ENCODE measurements around the gene RNASE11. TPM values are rescaled to one million over a fixed set of nuclear protein-coding genes. Genes with fewer than 3 reads are reported as not detected.

RNASE11 gene
- total RNA-seq, 4 donors from 2014 or later: not detected

GRCh38 chr14:20618271-20618749 is 30.5 kb upstream of the RNASE11 start:
- intact Hi-C loops (cut with DNase I): no loop called here
- H3K4me1 ChIP-seq: no peaks in the 10 kb centered on the region
- TF ChIP-seq CTCF (IDR thresholded peaks at IDR 0.05) (no peak), POLR2A (IDR thresholded peaks at IDR 0.05) (no peak)
- no peak overlapping the region for H3K27ac ChIP-seq
- no peak for DNase-seq
- no peaks in the 10 kb centered on the region for H3K36me3 ChIP-seq
- WGBS, 2 donors: 64 to 68% methylated on average over 4 of the region's 4 CpGs
- H3K9me3 ChIP-seq: no peaks in the 10 kb centered on the region
- no peak overlapping the region for H3K4me3 ChIP-seq (replicated peaks in 1 of 3)
- H3K27me3 ChIP-seq: no peaks in the 10 kb centered on the region

GRCh38 chr14:20617138-20618003 is 29.6 kb upstream of the RNASE11 start:
- Histone ChIP-seq H3K27ac (no peak overlapping the region), H3K4me1 (no peaks in the 10 kb centered on the region), H3K9me3 (no peaks in the 10 kb centered on the region), H3K4me3 (replicated peaks in 1 of 3) (no peak overlapping the region), H3K36me3 (no peaks in the 10 kb centered on the region), H3K27me3 (no peaks in the 10 kb centered on the region)
- DNase-seq: no peak
- intact Hi-C loops (cut with DNase I): no loop called here
- TF ChIP-seq CTCF (IDR thresholded peaks at IDR 0.05) (no peak), POLR2A (IDR thresholded peaks at IDR 0.05) (no peak)
- 79 to 80% methylated on average over 12 of the region's 12 CpGs for WGBS, 2 donors

- H3K27ac ChIP-seq: no peak overlapping the region
- no peak for DNase-seq
- no peaks in the 10 kb centered on the region for H3K9me3 ChIP-seq
- no peaks in the 10 kb centered on the region for H3K4me1 ChIP-seq
- WGBS, 2 donors: 90 to 95% methylated on average over 5 of the region's 5 CpGs
- no peak for TF ChIP-seq CTCF (IDR thresholded peaks at IDR 0.05)
- no peak for TF ChIP-seq POLR2A (IDR thresholded peaks at IDR 0.05)
- H3K27me3 ChIP-seq: no peaks in the 10 kb centered on the region
- no peak overlapping the region for H3K4me3 ChIP-seq (replicated peaks in 1 of 3)
- H3K36me3 ChIP-seq: no peaks in the 10 kb centered on the region
- intact Hi-C loops (cut with DNase I): no loop called here
Measured at GRCh38 chr14:20615996-20616395, 28.2 kb upstream of the RNASE11 start.

GRCh38 chr14:20614038-20614840 is 26.4 kb upstream of the RNASE11 start:
- Histone ChIP-seq H3K4me1 (no peaks in the 10 kb centered on the region), H3K27ac (peak overlapping the region in 2 of 3 donors; percentile 61 to 79), H3K36me3 (no peaks in the 10 kb centered on the region), H3K27me3 (no peaks in the 10 kb centered on the region), H3K9me3 (no peaks in the 10 kb centered on the region), H3K4me3 (replicated peaks in 1 of 3) (peak overlapping the region; percentile 5 to 29 (median 11))
- intact Hi-C loops (cut with DNase I): loop anchor here (5.0 kb wide), 1 partner anchor 68 kb away; the partner anchor contains the start of gene RNASE4
- no peak for DNase-seq
- TF ChIP-seq CTCF (IDR thresholded peaks at IDR 0.05) (no peak), POLR2A (IDR thresholded peaks at IDR 0.05) (no peak)
- 18 to 23% methylated on average over 17 of the region's 17 CpGs for WGBS, 2 donors
